PC-3 (cell line): ENCODE data around the gene RCN1. TPM values are rescaled to one million over a fixed set of nuclear protein-coding genes. Genes with fewer than 3 reads are reported as not detected.

Source experiments
- ATAC-seq: fragments of 200-7000 bp; cut with Tn5 transposase; 2 replicates; pipeline ENCODE4 v1.9.1; 2020; ENCODE audit warnings: mild to moderate bottlenecking, moderate library complexity
- BruUV-seq: library from RNA; stranded (reverse); fragments of 400-500 nt; replicated peaks from 2 replicates; lab custom pipeline; 2021; lab: Mats Ljungman, UMichigan
- CTCF ChIA-PET: fragments of 300-600 bp; sonication (Branson Sonifier 250); formaldehyde crosslinking; loops from one replicate; lab custom pipeline; 2022; ENCODE audit warnings: antibody characterized with exemption; lab: Charles Lee
- POLR2A ChIA-PET: fragments of 300-600 bp; sonication (Branson Sonifier 250); formaldehyde crosslinking; loops from one replicate; lab custom pipeline; 2022; ENCODE audit warnings: antibody characterized with exemption; ENCODE audit not compliant: unreplicated experiment; lab: Charles Lee
- DNase-seq: peaks from one replicate; pipeline ENCODE4 v3.0.0-alpha.2; 2015
- H2AFZ ChIP-seq: fragments of 300-600 bp; sonication (generic); 2 replicates; pipeline ENCODE4 v1.6.0; 2016; ENCODE audit warnings: antibody characterized with exemption, low read length
- H3F3A ChIP-seq: fragments of 300-600 bp; sonication (generic); one replicate; pipeline ENCODE4 v1.6.0; 2017; ENCODE audit warnings: antibody characterized with exemption, low read length, control low read depth, mild to moderate bottlenecking; ENCODE audit not compliant: unreplicated experiment
- H3K27ac ChIP-seq: fragments of 300-600 bp; sonication (generic); 2 replicates; pipeline ENCODE4 v1.5.1; 2016; ENCODE audit warnings: mild to moderate bottlenecking, low read length
- H3K27me3 ChIP-seq: fragments of 300-600 bp; sonication (generic); 2 replicates; pipeline ENCODE4 v1.6.1; 2016; ENCODE audit warnings: low read length, mixed read lengths
- H3K36me3 ChIP-seq: fragments of 300-600 bp; sonication (generic); 2 replicates; pipeline ENCODE4 v1.6.1; 2016; ENCODE audit warnings: low read depth, mixed run types, low read length, mixed read lengths
- H3K4me1 ChIP-seq: fragments of 300-600 bp; sonication (generic); 2 replicates; pipeline ENCODE4 v1.5.1; 2016; ENCODE audit warnings: low read length; ENCODE audit not compliant: insufficient read depth
- H3K4me2 ChIP-seq: fragments of 300-600 bp; sonication (generic); 2 replicates; pipeline ENCODE4 v1.6.0; 2016; ENCODE audit warnings: low read length
- H3K4me3 ChIP-seq: fragments of 300-600 bp; sonication (generic); 2 replicates; pipeline ENCODE4 v1.5.1; 2016; ENCODE audit warnings: mild to moderate bottlenecking, low read length, mixed read lengths
- H3K79me2 ChIP-seq: fragments of 300-600 bp; sonication (generic); 2 replicates; pipeline ENCODE4 v1.6.1; 2017; ENCODE audit warnings: low read length, mixed read lengths
- H3K9ac ChIP-seq: fragments of 300-600 bp; sonication (generic); 2 replicates; pipeline ENCODE4 v1.6.0; 2016; ENCODE audit warnings: mild to moderate bottlenecking, low read length
- H3K9me2 ChIP-seq: fragments of 300-600 bp; sonication (generic); replicated peaks from 2 replicates; pipeline ENCODE4 v1.6.1; 2016; ENCODE audit warnings: mixed run types, low read length, mixed read lengths
- H3K9me3 ChIP-seq: fragments of 300-600 bp; sonication (generic); 2 replicates; pipeline ENCODE4 v1.6.1; 2016; ENCODE audit warnings: low read length, mixed read lengths
- H4K20me1 ChIP-seq: fragments of 300-600 bp; sonication (generic); 2 replicates; pipeline ENCODE4 v1.6.1; 2016; ENCODE audit warnings: low read length, mixed read lengths
- CTCF ChIP-seq: fragments of 300-600 bp; sonication (generic); conservative IDR thresholded peaks from 2 replicates; pipeline ENCODE4 v1.5.1; 2017; ENCODE audit warnings: antibody characterized with exemption, low read depth, mild to moderate bottlenecking, low read length
- EZH2 ChIP-seq: fragments of 300-600 bp; sonication (generic); IDR thresholded peaks from one replicate; pipeline ENCODE4 v1.6.1; 2017; ENCODE audit warnings: antibody characterized with exemption, mild to moderate bottlenecking, low read length; ENCODE audit not compliant: unreplicated experiment
- EZH2phosphoT487 ChIP-seq: fragments of 300-600 bp; sonication (generic); IDR thresholded peaks from 2 replicates; pipeline ENCODE4 v1.6.1; 2018; ENCODE audit warnings: mild to moderate bottlenecking, antibody characterized with exemption, low read length, borderline replicate concordance
- intact Hi-C: fragments of 100-400 bp; cut with micrococcal nuclease; formaldehyde crosslinking; loops from 2 replicates; pipeline ENCODE4 v1.9.0; 2023
- total RNA-seq: library from RNA; depleted of rRNA; stranded (reverse); fragments of >200 nt; gene quantifications from 2 replicates; pipeline ENCODE4 v1.2.3, GENCODE V29; 2014

The RCN1 gene
- total RNA-seq, 1 experiment from 2014 or later: 110 TPM

DNA sequence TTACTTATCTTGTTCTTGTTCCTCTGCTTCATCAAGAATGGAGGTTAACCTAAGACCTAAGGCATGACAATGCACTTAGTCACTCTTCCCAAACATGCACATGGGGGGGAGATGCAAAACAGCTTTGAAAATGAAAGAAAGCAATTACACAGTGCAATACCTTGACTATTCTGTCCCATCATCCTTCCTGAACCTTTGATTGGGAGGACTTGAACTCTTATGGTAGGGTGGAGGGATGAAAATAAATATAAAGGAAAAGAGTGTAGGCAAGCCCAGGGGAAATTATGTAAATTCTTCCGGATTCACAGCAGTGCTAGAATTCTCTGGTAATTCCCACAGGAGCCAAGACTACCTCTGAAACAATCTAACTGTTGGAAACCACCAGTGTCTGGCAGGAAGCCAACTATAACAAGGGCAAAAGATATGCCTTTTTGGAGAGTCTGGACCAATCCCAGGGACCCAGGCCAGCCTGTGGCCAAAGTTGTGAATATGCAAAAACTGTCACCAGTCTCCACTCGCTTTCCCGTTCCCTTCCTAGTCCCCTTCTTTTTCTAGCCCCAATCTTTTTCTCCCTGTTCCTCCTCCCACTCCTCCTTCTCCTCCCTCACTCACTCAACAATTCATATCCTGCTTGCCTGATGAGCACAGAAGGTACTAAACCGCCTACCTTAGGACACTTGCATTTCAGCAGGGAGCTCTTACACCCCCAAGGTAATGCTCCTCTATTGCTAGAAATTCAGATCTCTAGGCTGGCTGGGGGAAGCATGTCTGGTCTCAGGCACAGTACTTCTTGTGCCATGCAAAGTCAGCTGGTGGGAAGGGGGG, 2.5 kb upstream of the RCN1 start:
- Histone ChIP-seq H3K36me3 (no peaks in the 10 kb centered on the region), H3K4me2 (peak overlapping the region; percentile 86), H3K4me3 (peak overlapping the region; percentile 58), H3K4me1 (peaks cover 36% of the 10 kb centered on the region), H3K9me2 (no peaks in the 10 kb centered on the region), H3K9me3 (no peaks in the 10 kb centered on the region), H3K79me2 (peaks cover 21% of the 10 kb centered on the region), H3F3A (no peaks in the 10 kb centered on the region), H3K27ac (peak overlapping the region; percentile 75), H3K27me3 (no peaks in the 10 kb centered on the region), H2AFZ (peak overlapping the region; percentile 45; the same call in 1 of the 2 replicates), H3K9ac (peak overlapping the region; percentile 10; the same call in 1 of the 2 replicates), H4K20me1 (peaks cover 11% of the 10 kb centered on the region)
- POLR2A ChIA-PET: no interaction called here
- intact Hi-C loops: no loop called here
- TF ChIP-seq EZH2 (no peak), EZH2phosphoT487 (no peak), CTCF (no peak)
- no TSS peak for BruUV-seq
- DNase-seq (peak; percentile 83), ATAC-seq (peak; percentile 51)
- CTCF ChIA-PET: no interaction called here

DNA sequence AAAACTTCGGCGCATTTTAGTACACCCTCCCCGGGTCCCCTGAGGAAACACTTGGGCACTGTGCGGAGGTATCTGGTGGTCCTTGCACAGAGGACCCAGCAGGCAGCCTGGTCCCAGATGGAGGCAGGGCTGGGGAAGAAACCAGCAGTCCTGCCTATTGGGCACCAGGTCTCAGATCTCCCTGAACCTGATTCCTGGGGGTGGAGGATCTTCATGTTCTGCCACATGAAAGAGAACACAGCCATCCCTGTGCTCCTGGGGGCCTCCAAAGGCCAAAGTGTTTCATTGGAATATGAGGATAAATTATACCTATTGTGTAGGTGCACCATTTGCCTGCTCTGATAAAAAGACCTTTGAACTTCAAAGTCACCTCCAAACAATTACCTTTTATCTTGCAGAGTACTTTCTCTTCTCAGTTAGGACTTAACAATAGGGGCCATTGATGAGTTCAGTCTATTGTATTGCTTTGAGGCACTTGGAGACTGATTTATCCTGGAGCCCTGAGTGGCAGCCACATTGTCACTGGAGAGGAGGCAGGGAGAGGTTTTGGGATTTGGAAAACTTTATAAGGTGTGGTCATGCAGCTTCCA, 1.8 kb downstream of the RCN1 start:
- Histone ChIP-seq H3K27ac (no peak overlapping the region), H3K4me3 (peak overlapping the region; percentile 72; the same call in 1 of the 2 replicates), H4K20me1 (peaks cover 31% of the 10 kb centered on the region), H3K4me1 (peaks cover 30% of the 10 kb centered on the region), H3K4me2 (peak overlapping the region; percentile 82), H2AFZ (no peak overlapping the region), H3K27me3 (no peaks in the 10 kb centered on the region), H3K9ac (no peak overlapping the region), H3F3A (no peaks in the 10 kb centered on the region), H3K9me2 (no peaks in the 10 kb centered on the region), H3K79me2 (peaks cover 55% of the 10 kb centered on the region), H3K36me3 (no peaks in the 10 kb centered on the region), H3K9me3 (no peaks in the 10 kb centered on the region)
- CTCF ChIA-PET: interaction anchor here (0.6 kb wide), 1 partner anchor 68 kb away, joined by 3 read pairs; no protein-coding TSS in a partner anchor
- intact Hi-C loops: no loop called here
- ATAC-seq (no peak), DNase-seq (no peak)
- no peak for TF ChIP-seq CTCF
- no peak for TF ChIP-seq EZH2phosphoT487
- no peak for TF ChIP-seq EZH2
- BruUV-seq: TSS peak; percentile 38
- POLR2A ChIA-PET: no interaction called here

DNA sequence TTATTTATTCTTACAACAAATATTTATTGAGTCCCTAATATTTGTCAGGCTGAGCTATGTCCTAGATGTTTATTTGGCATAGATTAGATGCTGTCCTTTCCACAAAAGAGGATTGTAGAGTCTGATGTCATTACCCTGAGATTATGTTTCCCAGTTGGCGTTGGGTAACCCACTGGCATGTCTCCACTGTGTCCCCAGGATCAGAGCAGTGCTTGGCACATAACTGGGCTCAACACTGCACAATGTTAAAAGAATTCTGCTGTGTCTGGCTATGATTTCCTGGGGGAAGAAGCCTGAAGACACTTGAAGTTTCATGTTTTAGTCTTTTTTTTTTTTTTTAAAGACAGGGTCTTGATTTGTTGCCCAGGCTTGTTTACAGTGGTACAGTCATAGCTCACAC, 4.0 kb downstream of the RCN1 start:
- Histone ChIP-seq H3K36me3 (peaks cover 5% of the 10 kb centered on the region; the same call in 1 of the 2 replicates), H3F3A (no peaks in the 10 kb centered on the region), H3K27ac (no peak overlapping the region), H3K79me2 (peaks cover 55% of the 10 kb centered on the region), H3K4me2 (no peak overlapping the region), H2AFZ (no peak overlapping the region), H4K20me1 (peaks cover 31% of the 10 kb centered on the region), H3K4me3 (no peak overlapping the region), H3K9me3 (no peaks in the 10 kb centered on the region), H3K9me2 (no peaks in the 10 kb centered on the region), H3K9ac (no peak overlapping the region), H3K4me1 (peaks cover 12% of the 10 kb centered on the region), H3K27me3 (no peaks in the 10 kb centered on the region)
- DNase-seq (no peak), ATAC-seq (no peak)
- ChIA-PET CTCF (no interaction called here), POLR2A (no interaction called here)
- intact Hi-C loops: no loop called here
- no TSS peak for BruUV-seq
- TF ChIP-seq EZH2phosphoT487: no peak
- no peak for TF ChIP-seq EZH2
- no peak for TF ChIP-seq CTCF
